ENCODE measurements around the gene RBM15. TPM values are rescaled to one million over a fixed set of nuclear protein-coding genes. Genes with fewer than 3 reads are reported as not detected.

RBM15 gene
- total and polyA plus RNA-seq, 4 donors: 3.6 to 55.4 (median 15.2) TPM

DNA sequence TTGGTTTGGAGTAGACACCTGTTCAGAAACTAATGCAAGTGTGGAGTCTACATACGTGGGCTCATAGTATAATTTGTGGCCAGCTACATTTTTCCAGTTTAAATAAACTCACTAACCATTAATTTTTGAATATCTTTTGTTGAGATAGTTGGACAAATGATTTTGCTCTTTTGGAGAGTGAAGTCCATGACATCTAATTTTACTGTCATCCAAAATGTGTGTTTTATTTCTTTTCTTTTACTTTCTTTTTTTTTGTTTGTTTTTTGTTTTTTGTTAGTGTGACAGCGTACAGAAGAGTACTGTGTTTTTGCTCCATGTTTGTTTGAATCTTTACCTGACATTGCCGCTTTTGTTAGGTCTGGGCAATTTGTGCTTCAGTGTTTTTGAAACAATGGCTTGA, 5.0 kb downstream of the RBM15 start:
- 74 to 81% methylated on average over 3 of the region's 3 CpGs for WGBS, 2 donors
- TF ChIP-seq, protein P1, sequence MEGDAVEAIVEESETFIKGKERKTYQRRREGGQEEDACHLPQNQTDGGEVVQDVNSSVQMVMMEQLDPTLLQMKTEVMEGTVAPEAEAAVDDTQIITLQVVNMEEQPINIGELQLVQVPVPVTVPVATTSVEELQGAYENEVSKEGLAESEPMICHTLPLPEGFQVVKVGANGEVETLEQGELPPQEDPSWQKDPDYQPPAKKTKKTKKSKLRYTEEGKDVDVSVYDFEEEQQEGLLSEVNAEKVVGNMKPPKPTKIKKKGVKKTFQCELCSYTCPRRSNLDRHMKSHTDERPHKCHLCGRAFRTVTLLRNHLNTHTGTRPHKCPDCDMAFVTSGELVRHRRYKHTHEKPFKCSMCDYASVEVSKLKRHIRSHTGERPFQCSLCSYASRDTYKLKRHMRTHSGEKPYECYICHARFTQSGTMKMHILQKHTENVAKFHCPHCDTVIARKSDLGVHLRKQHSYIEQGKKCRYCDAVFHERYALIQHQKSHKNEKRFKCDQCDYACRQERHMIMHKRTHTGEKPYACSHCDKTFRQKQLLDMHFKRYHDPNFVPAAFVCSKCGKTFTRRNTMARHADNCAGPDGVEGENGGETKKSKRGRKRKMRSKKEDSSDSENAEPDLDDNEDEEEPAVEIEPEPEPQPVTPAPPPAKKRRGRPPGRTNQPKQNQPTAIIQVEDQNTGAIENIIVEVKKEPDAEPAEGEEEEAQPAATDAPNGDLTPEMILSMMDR (IDR thresholded peaks at IDR 0.05; ENCODE audit: control extremely low read depth, extremely low read depth): no peak

DNA sequence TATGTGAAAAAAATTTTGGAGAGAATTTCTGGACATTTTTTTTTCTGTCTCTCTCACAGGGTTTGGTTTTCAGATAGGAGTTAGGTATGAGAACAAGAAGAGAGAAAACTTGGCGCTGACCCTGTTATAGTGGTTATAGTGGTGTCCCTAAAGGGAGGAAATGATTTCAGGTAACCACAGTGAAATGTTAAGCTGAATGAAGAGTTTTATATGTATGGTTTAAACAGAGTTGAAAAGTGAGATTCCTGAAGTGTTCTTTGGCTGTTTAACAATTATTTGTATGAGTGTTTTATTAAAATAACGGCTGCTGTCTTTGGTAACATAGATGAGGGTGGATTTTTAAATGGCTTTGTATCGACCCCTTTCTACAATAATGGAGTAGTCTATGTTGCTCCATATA, 6.3 kb downstream of the RBM15 start:
- Histone ChIP-seq H3K4me1 (ENCODE audit: control insufficient read depth in 5 of 5, insufficient read depth in 5 of 5, low read length in 5 of 5) (peaks cover 12 to 80% (median 22%) of the 10 kb centered on the region in 5 donors), H3K9ac (ENCODE audit: insufficient read depth in 1 of 2, low read length in 2 of 2) (no peak overlapping the region), H3K36me3 (ENCODE audit: control insufficient read depth in 4 of 4, insufficient read depth in 4 of 4, low read length in 4 of 4) (peaks cover 3 to 31% (median 22%) of the 10 kb centered on the region in 4 donors), H3K27ac (ENCODE audit: low read depth in 1 of 2, low read length in 1 of 2) (no peak overlapping the region), H3K9me3 (ENCODE audit: control insufficient read depth in 4 of 4, insufficient read depth in 3 of 4, low read length in 3 of 4) (no peaks in the 10 kb centered on the region), H3K27me3 (ENCODE audit: control insufficient read depth in 3 of 3, insufficient read depth in 3 of 3, low read length in 2 of 3) (no peaks in the 10 kb centered on the region), H3K4me3 (no peak overlapping the region)
- TF ChIP-seq, protein P1 (IDR thresholded peaks at IDR 0.05; ENCODE audit: control extremely low read depth, extremely low read depth): no peak
- no peak for ATAC-seq (ENCODE audit: insufficient read depth, low FRiP score)
- no peak for DNase-seq
- WGBS, 2 donors: 65 to 74% methylated on average over 3 of the region's 3 CpGs

More for the DNA sequence above, 5.0 kb downstream of the RBM15 start:
- Histone ChIP-seq H3K9me3 (ENCODE audit: control insufficient read depth in 4 of 4, insufficient read depth in 3 of 4, low read length in 3 of 4) (no peaks in the 10 kb centered on the region), H3K9ac (ENCODE audit: insufficient read depth in 1 of 2, low read length in 2 of 2) (peak overlapping the region in 1 of 2 donors; percentile 52), H3K4me1 (ENCODE audit: control insufficient read depth in 5 of 5, insufficient read depth in 5 of 5, low read length in 5 of 5) (peaks cover 10 to 74% (median 23%) of the 10 kb centered on the region in 5 donors), H3K36me3 (ENCODE audit: control insufficient read depth in 4 of 4, insufficient read depth in 4 of 4, low read length in 4 of 4) (peaks cover 3 to 35% (median 23%) of the 10 kb centered on the region in 4 donors), H3K27me3 (ENCODE audit: control insufficient read depth in 3 of 3, insufficient read depth in 3 of 3, low read length in 2 of 3) (no peaks in the 10 kb centered on the region), H3K4me3 (no peak overlapping the region), H3K27ac (ENCODE audit: low read depth in 1 of 2, low read length in 1 of 2) (no peak overlapping the region)
- ATAC-seq (ENCODE audit: insufficient read depth, low FRiP score) (no peak), DNase-seq (no peak)

DNA sequence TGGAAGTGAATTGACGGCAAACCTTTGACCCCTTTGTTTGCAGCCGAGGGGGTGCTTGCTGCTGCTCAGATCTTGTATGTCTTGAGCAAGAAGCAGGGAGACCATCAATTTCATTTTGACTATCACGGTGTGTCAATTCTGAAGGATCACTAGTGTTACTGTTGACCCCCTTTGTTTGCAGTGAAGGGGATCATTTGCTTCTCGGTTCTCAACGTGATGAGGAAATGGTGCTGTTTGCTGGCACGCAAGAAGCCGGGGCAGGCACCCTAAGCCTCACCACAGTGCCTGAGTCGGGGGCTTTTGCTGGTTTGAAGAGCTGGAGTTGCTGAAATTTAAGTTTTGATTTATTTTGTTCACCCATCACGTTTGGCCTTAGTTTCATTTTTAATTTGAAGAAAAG, 7.5 kb downstream of the RBM15 start:
- no peaks in the 10 kb centered on the region for H3K27me3 ChIP-seq (ENCODE audit: control insufficient read depth in 3 of 3, insufficient read depth in 3 of 3, low read length in 2 of 3)
- no peak for DNase-seq
- 73 to 79% methylated on average over 9 of the region's 9 CpGs for WGBS, 2 donors
- H3K9me3 ChIP-seq (ENCODE audit: control insufficient read depth in 4 of 4, insufficient read depth in 3 of 4, low read length in 3 of 4): no peaks in the 10 kb centered on the region
- H3K27ac ChIP-seq (ENCODE audit: low read depth in 1 of 2, low read length in 1 of 2): no peak overlapping the region
- TF ChIP-seq, protein P1 (IDR thresholded peaks at IDR 0.05; ENCODE audit: control extremely low read depth, extremely low read depth): no peak
- no peak overlapping the region for H3K9ac ChIP-seq (ENCODE audit: insufficient read depth in 1 of 2, low read length in 2 of 2)
- H3K4me1 ChIP-seq (ENCODE audit: control insufficient read depth in 5 of 5, insufficient read depth in 5 of 5, low read length in 5 of 5): peaks cover 7 to 70% (median 17%) of the 10 kb centered on the region in 5 donors
- no peak for ATAC-seq (ENCODE audit: insufficient read depth, low FRiP score)
- no peak overlapping the region for H3K4me3 ChIP-seq
- peaks cover 5 to 24% (median 14%) of the 10 kb centered on the region in 4 donors for H3K36me3 ChIP-seq (ENCODE audit: control insufficient read depth in 4 of 4, insufficient read depth in 4 of 4, low read length in 4 of 4)

All from lung (tissue), 12 donors.